ENCODE measurements around the gene NUDT4B.
"Not testable (repeated sequence)": the region's sequence is repeated elsewhere in the genome, so short reads cannot be mapped to it uniquely, and the experiment has no call there.

- TF ChIP-seq EZH2phosphoT487 (IDR thresholded peaks at IDR 0.05; ENCODE audit: borderline replicate concordance, low read depth, low read length); CTCF (conservative IDR thresholded peaks at IDR 0.05; ENCODE audit: low read length): not testable (repeated sequence)
Measured at GRCh38 chr1:148724872-148725271, 23.7 kb upstream of the NUDT4B start.

Data from OCI-LY7 (cell line).